Stimulated activated CD4-positive, alpha-beta T cell treated with anti-CD3 and anti-CD28 coated beads, Interleukin-15, amount 100 ng/mL, for 48 hours (primary cell): ENCODE results near the gene VSTM4.

ENCODE experiments used
- DNase-seq, 2 donors: peaks; one replicate each; pipeline ENCODE4 v3.0.0-alpha.2; 2020; ENCODE audit warnings: low read depth in 2 of 2

Gene VSTM4

DNA sequence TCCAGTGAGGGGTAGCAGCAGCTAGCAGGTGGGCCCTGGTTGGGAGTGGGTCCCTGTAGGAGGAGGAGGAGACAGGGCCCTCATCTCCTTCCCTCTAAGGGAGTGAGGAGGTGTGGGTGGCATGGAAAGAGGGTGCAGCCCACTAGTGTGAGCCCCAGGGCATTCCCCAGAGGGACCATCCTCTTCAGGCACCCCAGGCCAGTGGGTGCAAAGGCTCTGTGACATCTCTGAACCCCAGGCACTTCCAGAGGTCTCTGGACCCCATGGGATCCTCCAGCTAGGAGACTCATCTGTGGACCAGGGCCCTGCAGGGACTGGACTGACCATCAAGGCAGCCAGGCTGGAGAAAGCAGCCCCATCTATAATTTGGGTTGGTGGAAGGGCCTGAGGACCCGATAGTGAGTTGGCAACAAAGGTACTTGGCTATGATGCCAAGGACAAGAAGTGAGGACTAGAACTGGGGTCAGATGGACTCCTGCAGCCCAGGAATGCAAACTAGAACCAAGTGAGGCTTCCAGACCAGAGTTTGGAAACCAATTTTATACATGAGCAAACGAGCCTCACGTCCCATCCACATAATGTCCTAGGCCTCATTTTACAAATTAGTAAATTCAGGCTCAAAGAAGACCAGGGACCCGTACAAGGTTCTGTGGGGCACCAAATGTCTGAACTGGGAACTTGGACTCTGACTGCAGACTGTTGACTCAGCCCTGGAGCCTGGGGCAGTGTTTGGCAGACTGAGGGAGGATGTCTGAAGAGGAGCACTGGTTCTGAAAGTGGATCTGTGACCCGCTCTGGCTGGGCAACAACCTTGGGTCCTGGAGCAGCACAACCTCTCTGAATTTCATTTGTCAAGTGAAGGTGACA is 1.4 kb upstream of the VSTM4 start:
- no peak for DNase-seq

DNA sequence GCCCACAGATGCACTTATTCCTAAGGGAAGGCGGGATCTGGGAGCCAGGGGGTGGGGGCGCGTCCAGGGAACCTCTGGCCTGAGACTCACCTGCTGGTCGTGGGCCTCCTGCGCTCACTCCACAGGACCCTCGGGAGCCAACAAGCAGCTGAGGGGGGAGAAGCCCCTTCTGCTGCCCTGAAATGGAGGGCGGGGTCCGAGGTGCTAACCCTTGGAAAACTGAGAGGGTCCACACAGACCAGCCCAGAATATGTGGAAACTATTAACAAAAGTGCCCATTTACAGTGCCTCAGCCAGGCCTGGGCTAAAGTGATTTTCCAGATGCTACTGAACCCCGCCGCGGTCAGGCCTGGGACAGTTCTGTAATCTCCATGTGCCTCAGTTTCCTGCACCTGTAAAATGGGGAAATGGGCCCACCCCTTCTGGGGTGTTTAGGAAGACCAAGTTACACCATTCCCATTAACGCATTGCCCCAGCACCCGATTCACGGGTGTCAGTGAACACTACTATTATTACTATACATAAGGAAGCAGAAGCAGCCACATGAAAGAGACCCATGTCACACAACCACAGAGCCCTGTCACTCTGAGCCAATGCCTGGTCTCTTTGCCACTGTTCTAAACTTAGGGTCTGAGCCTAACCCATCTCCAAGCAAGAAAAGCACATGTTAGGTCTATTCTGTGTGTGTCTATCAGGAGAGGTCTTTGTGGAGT is 630 bp upstream of the VSTM4 start:
- DNase-seq = no peak

- DNase-seq = no peak
Observed at GRCh38 chr10:49114718-49115014, 656 bp downstream of the VSTM4 start.

GRCh38 chr10:49113741-49114141 is 1.6 kb downstream of the VSTM4 start:
- DNase-seq = no peak

DNA sequence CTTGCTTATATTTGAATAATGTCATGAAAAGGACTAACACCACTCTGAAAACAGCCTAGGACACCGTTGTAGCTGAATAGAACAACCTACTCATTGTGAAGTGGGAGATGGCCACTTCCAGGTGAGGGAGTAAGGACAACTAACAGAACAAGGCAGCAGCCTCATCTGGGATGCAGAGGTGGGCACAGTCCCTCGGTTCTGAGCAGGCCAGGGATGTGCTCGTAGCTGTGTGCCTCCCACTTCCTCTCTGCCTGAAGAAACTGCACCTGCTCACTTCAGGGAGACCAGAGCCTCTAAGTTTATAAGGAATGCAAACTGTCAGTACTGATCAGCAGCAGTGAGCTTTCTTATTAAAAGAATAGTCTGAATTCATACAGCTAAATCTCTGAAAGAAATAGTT is 2.5 kb downstream of the VSTM4 start:
- DNase-seq = no peak

GRCh38 chr10:49112098-49112497 is 3.2 kb downstream of the VSTM4 start:
- no peak for DNase-seq

- DNase-seq = no peak
Observed at GRCh38 chr10:49111320-49111698, 4.0 kb downstream of the VSTM4 start.

- DNase-seq = no peak
Observed at GRCh38 chr10:49110684-49111319, 4.5 kb downstream of the VSTM4 start.

DNA sequence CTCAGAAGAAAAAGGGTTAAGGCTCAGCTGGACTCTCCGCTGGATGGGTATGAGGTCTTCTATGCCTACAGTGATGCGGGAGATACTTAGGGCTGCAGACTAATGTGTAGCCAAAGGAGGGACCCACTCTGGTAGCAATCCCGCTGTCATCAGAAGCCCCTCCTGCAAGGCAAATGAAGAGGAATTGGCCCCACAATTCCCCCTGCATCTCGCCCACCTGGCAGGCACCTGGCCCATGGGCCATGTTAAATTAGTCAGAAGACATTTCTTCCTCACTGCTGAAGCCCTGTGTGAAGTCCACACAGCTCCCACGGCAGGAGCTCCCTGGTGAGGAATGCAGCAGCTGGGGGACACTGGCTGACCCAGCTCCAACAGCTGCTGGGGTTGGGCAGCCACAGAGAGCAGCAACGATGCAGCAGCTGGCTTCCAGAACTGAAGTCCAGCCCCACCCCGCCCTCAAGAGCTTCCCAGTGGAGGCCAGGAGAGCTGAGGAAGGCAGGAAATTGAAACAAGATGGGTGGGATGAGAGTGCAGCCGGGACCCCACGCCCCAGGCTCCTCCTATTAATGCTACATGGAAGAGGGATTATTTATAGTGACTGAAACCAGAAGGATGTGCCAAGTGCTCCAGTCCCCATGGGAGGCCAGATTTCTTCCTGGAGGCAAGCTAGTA is 5.5 kb downstream of the VSTM4 start:
- DNase-seq = no peak

DNA sequence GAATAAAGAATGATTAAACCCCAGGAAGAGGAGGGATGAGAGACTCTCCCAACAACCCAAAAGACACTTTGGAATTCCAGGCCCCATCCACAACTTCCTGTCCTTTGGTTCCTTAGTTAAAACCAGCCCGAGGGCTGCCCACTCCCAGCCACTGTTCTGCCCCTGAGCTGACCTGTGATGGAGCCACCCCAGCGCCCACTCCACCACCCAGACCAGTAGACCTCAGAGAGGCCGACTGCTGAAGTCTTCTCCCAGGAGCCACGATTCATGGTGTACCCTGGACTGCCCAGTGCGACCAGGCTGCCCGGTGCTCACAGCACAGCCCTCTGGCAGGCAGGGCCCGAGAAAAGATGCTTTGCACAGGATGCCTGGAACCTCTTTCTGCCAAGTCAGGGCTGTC is 6.7 kb downstream of the VSTM4 start:
- DNase-seq = no peak

- DNase-seq = no peak
Observed at GRCh38 chr10:49107887-49108267, 7.4 kb downstream of the VSTM4 start.

DNA sequence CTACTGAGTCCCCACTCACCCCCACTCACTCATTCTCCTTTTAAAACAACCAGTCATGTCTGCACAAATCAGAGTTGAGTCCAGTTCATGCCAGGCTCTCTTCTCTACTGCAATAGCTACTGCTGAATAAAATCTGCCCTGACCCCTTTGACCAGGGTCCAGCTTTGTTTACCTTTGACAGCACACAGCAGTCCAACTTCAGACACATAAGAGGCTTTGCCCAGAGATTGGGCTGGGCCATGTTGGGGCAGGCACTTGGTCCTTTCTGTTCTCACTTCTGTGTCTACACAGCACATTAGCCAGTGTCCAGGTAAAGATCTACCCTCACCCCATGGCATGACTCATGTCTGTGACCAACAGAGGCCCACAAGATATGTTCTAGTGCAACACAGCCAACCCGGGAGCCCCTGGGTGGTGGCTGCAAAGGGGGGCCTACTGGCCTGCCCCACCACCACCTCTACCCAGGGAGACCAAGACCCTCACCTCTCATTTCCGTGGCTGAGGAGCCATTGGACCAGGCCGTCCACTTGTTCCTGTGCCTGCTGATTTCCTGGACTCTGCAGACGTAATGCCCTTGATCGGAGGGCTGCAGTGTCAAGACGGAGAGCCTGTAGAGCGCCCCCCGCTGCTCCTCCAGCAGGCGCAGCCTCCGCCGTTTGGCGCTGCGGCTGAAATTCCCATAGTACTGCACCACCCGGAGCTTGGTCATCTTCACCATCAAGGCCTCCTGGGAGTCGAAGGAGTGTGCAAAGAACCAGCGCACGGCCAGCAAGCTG is 8.0 kb downstream of the VSTM4 start:
- DNase-seq = no peak

GRCh38 chr10:49106451-49106850 is 8.9 kb downstream of the VSTM4 start:
- DNase-seq = no peak

- no peak for DNase-seq
Observed at GRCh38 chr10:49105076-49105475, 10.2 kb downstream of the VSTM4 start.

GRCh38 chr10:49104323-49104722 is 11.0 kb downstream of the VSTM4 start:
- DNase-seq = no peak

DNA sequence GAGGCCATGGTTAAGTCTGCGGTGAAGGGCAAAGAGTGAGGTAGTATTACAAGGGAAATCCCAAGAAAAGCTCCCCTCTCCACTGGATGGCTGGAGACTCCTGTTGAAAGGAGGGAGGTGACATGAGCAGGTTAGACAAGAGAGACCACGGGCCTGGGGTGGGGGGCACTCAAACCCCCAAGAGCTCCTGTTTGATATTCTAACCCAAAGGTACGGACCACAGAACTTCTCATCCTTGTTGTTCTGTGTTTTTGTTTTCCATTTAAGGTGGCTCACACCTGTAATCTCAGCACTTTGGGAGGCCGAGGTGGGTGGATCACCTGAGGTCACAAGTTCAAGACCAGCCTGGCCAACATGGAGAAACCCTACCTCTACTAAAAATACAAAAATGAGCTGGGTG is 11.6 kb downstream of the VSTM4 start:
- no peak for DNase-seq

- DNase-seq = no peak
Observed at GRCh38 chr10:49099046-49099445, 16.3 kb downstream of the VSTM4 start.

DNA sequence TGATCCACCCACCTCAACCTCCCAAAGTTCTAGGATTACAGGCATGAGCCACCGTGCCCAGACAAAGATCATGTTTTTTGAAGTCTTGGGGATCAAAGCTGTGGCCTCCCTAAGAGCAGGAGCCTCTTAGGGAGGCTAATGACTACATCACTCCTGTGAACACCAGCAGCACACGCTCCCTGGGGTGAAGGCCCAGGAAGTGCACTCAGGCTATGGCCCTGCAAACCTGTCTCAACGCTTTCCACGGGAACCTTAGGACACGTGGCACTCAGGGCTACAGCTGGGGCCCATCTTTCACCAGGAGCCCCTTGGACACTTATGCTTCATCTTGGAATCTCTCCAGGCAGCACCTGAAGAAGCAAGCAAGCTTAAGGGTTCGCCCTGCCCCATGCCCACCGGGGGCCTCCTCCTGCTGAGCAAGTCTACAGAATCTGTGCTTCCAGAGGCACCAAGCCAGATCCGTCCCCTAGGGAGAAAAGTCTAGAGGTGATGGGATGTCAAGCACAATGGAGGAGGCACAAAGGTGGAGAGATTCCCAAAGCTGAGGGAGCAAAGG is 18.4 kb downstream of the VSTM4 start:
- DNase-seq = no peak

DNA sequence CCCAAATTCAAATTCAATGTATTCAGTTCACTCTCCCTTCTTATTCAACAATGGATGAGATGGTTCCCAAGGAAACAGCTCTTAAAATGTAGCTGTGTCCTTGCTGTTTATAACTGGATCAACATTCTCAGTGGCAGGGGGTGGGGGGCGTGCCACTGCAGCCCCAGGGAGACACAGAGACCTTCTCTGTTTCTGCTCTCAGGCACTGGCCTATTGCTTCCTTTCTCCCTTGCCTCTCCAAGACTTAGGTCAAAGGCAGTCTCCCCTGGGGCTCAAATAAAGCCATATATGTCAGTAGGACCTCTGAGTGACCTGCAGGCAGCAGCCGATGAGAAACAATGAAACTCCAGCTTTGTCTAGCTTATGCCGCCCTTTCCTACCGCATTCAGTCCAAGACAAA is 20.7 kb downstream of the VSTM4 start:
- DNase-seq = no peak

- DNase-seq = no peak
Observed at GRCh38 chr10:49093922-49094321, 21.4 kb downstream of the VSTM4 start.

GRCh38 chr10:49092477-49092876 is 22.8 kb downstream of the VSTM4 start:
- no peak for DNase-seq
